C1 segment of cervical spinal cord (tissue), 14 donors: ENCODE results near the gene KCNB1.
A peak's percentile ranks its signal among the peaks of the same experiment; 100 is the strongest.
"Not testable (repeated sequence)": the region's sequence is repeated elsewhere in the genome, so short reads cannot be mapped to it uniquely, and the experiment has no call there.

Experiments used
- DNase-seq, 14 donors: peaks; one replicate each; lab custom pipeline; 2025; lab: John Stamatoyannopoulos, UW

The KCNB1 gene

DNA sequence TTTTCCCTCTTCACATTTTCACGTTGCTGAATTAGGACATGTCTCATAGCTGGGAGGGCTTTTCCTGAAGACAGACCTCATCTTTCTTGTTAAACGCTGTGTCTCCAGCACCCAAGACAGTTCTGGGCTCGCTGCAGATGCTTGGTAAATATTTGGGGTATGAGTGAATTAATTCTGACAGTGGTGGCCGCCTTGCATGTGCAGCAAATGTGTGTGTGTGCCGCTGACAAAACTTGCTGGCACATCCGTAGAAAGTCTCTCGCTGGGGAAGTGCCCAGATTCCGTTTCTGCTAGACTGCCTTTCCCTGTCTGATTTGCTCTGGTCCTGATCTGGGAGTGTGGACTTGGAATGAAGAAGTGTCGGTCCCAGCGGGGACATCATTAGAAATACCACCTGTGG is 156.4 kb downstream of the KCNB1 start:
- no peak for DNase-seq

DNA sequence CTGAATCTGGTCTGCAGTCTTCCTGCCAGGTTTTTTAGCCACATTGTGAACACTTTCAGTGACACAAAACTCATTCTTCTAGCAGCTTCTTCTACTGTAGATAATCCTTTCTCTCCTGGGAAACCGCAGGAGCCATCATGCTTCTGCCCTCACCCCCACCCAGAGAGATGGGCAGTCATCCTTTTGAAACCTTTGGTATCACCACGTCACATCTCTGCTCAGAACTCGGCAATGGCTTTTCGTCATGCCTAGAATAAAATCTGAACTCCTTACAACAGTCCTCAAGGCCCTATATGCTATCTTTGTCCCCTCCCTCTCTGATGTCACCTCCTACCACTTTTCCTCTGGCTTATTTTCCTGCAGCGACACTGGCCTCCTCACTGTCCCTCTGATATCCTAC is 158.2 kb downstream of the KCNB1 start:
- DNase-seq: no peak

DNA sequence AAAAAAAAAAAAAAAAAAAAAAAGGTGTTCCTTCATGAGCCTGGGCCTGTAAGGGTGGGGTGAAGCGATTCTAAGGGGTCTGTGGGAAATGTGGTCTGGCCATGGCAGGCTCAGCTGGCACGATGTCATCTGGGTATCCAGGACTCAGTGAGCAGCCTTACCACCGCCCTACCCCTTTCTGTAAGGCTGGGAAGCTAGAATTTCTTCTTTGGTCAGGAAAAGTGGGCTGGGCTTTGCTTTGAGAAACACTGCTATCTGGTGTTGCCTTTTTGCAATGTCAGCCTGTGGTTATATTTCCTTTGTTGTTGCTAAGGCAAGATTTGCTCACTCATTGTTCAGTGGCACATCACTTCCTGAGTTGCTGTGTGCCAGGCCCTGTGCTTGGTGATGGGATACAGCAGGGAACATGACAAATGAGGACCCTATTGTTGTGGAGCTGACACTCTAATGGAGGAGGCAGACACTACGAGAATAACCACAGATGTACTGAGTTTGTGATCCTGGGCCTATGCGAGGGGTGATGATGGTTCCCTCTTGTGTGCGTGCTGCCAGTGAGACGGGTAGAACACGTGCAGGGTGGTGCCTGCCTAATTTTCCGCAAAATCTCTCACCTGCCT is 158.7 kb downstream of the KCNB1 start:
- peak in 1 of 14 donors; percentile 15 for DNase-seq

DNA sequence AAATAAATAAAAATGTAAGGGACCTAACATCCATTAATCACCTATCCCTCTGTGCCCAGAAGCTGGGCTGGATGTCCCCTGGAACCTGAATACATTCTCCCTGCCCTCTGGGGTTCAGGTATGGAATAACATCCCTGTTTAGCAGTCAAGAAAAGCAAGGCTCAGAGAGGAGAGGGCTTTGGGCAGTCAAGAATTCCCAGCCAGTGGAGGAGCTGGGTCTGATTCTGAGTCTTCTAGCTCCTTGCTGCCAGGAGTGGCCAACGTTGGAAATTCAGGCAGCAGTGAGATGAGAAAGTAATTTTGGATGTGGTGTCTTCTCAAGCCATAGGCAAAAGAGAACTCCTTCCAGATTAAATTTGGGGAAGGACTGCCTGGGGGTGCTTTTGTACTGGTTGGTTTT is 162.0 kb downstream of the KCNB1 start:
- DNase-seq: no peak

DNA sequence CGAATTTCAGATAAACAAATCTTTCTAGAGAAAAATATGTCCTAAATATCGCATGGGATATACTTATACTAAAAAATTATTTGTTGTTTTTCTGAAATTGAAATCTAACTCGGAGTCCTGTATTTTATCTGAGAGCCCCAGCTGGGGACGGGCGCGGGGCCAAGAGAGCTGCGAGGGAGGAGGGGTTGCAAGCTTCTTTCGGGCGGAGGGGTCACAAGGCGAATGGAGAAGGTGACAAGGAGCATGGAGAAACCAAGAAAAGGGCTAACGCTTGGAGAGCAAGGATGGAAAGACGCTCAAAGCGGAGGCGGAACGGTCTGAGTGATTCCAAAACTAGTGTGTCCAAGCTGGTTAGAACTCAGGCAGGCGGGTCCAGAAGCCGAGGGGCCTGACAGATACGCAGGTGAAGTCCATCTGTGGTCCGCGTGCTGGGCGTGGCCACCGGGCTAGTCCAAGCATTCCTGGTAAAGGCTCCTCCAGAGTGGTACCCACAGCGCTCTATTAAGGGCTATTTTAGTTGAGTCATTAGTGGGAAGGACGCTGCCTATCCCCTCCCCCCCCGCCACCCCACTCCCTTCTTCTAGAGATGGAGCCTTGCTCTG is 163.2 kb downstream of the KCNB1 start:
- DNase-seq: no peak

DNA sequence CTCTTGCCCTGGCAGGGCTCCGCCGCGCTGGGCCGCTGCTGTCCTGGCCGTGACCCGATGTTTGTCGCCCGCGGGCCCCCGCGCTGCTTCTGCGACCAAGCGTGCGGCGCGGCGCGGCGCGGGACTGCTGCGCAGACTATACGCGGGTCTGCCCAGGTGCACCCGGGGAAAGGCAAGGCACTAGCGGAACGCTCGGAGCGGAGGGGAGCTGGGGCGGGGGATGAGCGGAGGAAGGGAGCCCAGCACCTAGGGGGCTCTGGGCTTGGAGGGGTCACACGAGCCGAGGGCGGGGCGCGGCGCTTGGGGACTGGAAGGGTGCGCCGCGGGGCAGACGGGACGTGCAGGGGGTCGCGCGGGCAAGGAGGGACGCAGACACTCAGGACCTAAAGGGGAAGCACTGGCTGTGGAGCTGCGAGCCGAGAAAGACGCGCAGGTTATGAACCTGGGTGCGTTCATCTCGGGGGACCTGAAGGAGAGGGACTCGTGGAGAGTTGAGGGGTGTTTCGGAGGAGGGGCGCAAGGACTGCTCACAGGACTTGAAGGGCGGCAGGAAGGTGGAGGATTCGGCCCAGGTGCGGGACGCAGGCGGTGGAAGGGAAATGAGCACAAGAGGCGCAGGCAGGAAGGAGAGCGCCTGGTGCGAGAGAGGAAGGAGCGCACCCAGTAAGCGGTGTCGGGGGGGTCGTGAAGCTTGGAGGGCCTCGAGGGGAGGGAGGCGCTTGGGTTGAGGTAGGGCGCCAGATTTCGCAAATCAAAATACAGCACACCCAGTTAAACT is 163.8 kb downstream of the KCNB1 start:
- no peak for DNase-seq

DNA sequence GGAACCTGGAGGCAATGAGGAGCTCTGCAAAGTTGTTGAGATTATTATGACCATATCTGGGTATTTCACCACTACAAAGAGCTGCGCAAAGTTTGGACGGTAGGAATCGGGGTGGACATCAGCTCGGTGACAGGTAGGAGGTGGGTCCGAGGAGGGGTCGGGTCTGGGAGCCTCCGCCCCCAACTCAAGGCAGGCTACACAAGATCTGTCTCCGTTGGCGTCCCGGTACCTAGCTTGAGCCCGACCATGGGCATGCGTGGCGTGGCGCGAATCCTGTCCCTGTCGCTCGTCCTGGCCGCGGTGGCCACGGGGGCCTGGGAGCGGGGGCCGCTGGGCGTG is 164.4 kb downstream of the KCNB1 start:
- DNase-seq: no peak

DNA sequence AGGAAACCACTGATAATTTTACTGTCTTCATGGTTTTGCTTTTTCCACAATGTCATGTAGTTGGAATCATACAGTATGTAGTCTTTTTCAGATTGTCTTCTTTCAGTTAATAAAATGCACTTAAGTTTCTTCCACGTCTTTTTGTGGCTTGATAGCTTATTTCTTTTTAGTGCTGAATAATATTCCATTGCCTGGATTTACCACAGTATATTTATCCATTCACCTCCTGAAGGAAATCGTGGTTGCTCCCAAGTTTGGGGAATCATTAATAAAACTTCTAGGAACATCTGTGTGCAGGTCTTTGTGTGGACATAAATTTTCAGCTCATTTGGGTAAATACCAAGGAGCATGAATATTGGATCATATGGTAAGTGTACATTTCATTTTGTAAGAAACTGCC is 165.8 kb downstream of the KCNB1 start:
- no peak for DNase-seq

DNA sequence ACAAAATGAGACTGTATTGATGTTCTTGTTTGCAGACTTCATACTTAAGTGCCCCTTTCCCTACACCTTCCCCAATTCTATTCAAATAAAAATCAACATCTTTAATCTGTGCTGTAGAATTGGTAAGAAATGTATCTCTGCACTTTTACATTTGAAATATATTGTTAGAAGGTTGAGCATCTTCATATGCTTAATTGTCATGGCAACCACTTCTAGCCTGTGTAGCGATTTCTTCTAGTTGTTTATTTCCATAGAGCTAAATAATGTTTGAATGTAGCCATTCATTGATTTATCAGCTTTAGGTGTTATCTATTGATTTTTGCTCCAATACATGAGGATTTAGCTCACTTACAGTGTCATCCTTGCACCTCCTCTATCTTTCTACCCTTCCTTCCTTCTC is 166.9 kb downstream of the KCNB1 start:
- DNase-seq: no peak

DNA sequence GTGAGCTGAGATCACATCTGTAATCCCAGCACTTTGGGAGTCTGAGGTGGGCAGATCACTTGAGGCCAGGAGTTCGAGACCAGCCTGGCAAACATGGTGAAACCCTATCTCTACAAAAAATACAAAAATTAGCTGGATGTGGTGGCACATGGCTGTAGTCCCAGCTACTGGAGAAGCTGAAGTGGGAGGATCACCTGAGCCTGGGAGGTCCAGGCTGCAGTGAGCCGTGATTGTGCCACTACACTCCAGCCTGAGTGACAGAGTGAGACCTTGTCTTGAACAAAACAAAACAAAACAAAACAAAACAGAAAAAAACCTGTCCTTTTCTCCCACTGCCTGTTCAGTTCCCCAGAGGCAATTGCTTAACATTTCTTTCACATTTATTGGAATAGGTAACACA is 168.4 kb downstream of the KCNB1 start:
- not testable (repeated sequence) for DNase-seq
